SK-N-SH treated with all-trans-retinoic acid at 6 μM for 48 hours (cell line): ENCODE results near the gene CRMP1.

Source experiments
- ATAC-seq: fragments of 200-7000 bp; cut with Tn5 transposase; 3 replicates; pipeline ENCODE4 v1.9.1; 2020; ENCODE audit warnings: mild to moderate bottlenecking, moderate library complexity
- ARNTL ChIP-seq: fragments of 450-650 bp; formaldehyde crosslinking; IDR thresholded peaks from 2 replicates; pipeline ENCODE4 v1.5.0; 2020; ENCODE audit warnings: low read depth, mild to moderate bottlenecking, moderate library complexity, borderline replicate concordance
- BACH2 ChIP-seq: fragments of 250-450 bp; sonication (Bioruptor Pico); IDR thresholded peaks from 2 replicates; pipeline ENCODE4 v1.9.0; 2021; ENCODE audit warnings: mild to moderate bottlenecking, borderline replicate concordance
- CREB5 ChIP-seq: fragments of 250-450 bp; sonication (Bioruptor Pico); IDR thresholded peaks from 2 replicates; pipeline ENCODE4 v1.5.1; 2020; ENCODE audit warnings: low read depth, mild to moderate bottlenecking, moderate library complexity
- CSDC2 ChIP-seq: fragments of 250-450 bp; sonication (Bioruptor Pico); IDR thresholded peaks from 2 replicates; pipeline ENCODE4 v1.5.0; 2020; ENCODE audit warnings: mild to moderate bottlenecking, moderate library complexity
- CSRNP3 ChIP-seq: fragments of 250-450 bp; sonication (Bioruptor Pico); IDR thresholded peaks from 2 replicates; pipeline ENCODE4 v1.5.1; 2021; ENCODE audit warnings: mild to moderate bottlenecking, moderate library complexity
- ESRRG ChIP-seq: fragments of 250-450 bp; sonication (Bioruptor Pico); IDR thresholded peaks from 2 replicates; pipeline ENCODE4 v1.6.1; 2021; ENCODE audit warnings: mild to moderate bottlenecking
- GLIS3 ChIP-seq: fragments of 250-450 bp; sonication (Bioruptor Pico); IDR thresholded peaks from 2 replicates; pipeline ENCODE4 v1.5.0; 2020; ENCODE audit warnings: mild to moderate bottlenecking, moderate library complexity
- ISL1 ChIP-seq: fragments of 250-450 bp; sonication (Bioruptor Pico); IDR thresholded peaks from 2 replicates; pipeline ENCODE4 v2.1.2; 2022; ENCODE audit warnings: mild to moderate bottlenecking, moderate library complexity
- OSR1 ChIP-seq: fragments of 250-450 bp; sonication (Bioruptor Pico); IDR thresholded peaks from 2 replicates; pipeline ENCODE4 v1.8.0; 2022; ENCODE audit warnings: moderate library complexity, mild to moderate bottlenecking, inconsistent platforms
- PATZ1 ChIP-seq: fragments of 250-450 bp; sonication (Bioruptor Pico); IDR thresholded peaks from 2 replicates; pipeline ENCODE4 v1.8.0; 2020; ENCODE audit warnings: mild to moderate bottlenecking, moderate library complexity, borderline replicate concordance
- PPARA ChIP-seq: fragments of 250-450 bp; sonication (Bioruptor Pico); IDR thresholded peaks from 2 replicates; pipeline ENCODE4 v1.5.0; 2020; ENCODE audit warnings: mild to moderate bottlenecking, borderline replicate concordance
- RARB ChIP-seq: fragments of 250-450 bp; sonication (Bioruptor Pico); IDR thresholded peaks from 2 replicates; pipeline ENCODE4 v1.8.0; 2021; ENCODE audit warnings: mild to moderate bottlenecking, moderate library complexity
- SNAI2 ChIP-seq: fragments of 250-450 bp; sonication (Bioruptor Pico); IDR thresholded peaks from 2 replicates; pipeline ENCODE4 v1.5.0; 2020; ENCODE audit warnings: mild to moderate bottlenecking, moderate library complexity
- TCF4 ChIP-seq: fragments of 250-450 bp; sonication (Bioruptor Pico); IDR thresholded peaks from 2 replicates; pipeline ENCODE4 v1.8.0; 2021; ENCODE audit warnings: mild to moderate bottlenecking, moderate library complexity, borderline replicate concordance
- TSHZ2 ChIP-seq: fragments of 250-450 bp; sonication (Bioruptor Pico); IDR thresholded peaks from 2 replicates; pipeline ENCODE4 v1.5.0; 2020; ENCODE audit warnings: mild to moderate bottlenecking, moderate library complexity
- ZC3H10 ChIP-seq: fragments of 250-450 bp; sonication (Bioruptor Pico); IDR thresholded peaks from 2 replicates; pipeline ENCODE4 v1.5.1; 2021; ENCODE audit warnings: mild to moderate bottlenecking, moderate library complexity
- ZFP3 ChIP-seq: fragments of 250-450 bp; sonication (Bioruptor Pico); IDR thresholded peaks from 2 replicates; pipeline ENCODE4 v1.5.0; 2020; ENCODE audit warnings: mild to moderate bottlenecking, moderate library complexity
- ZFP30 ChIP-seq: fragments of 450-650 bp; formaldehyde crosslinking; IDR thresholded peaks from 2 replicates; pipeline ENCODE4 v1.5.0; 2022; ENCODE audit warnings: mild to moderate bottlenecking, moderate library complexity
- ZNF565 ChIP-seq: fragments of 450-650 bp; formaldehyde crosslinking; conservative IDR thresholded peaks from 2 replicates; pipeline ENCODE4 v1.5.0; 2020; ENCODE audit warnings: low read depth, mild to moderate bottlenecking, moderate library complexity
- ZNF70 ChIP-seq: fragments of 450-650 bp; formaldehyde crosslinking; IDR thresholded peaks from 2 replicates; pipeline ENCODE4 v1.5.0; 2020; ENCODE audit warnings: mild to moderate bottlenecking, moderate library complexity
- ZNF8 ChIP-seq: fragments of 450-650 bp; formaldehyde crosslinking; IDR thresholded peaks from 2 replicates; pipeline ENCODE4 v1.5.0; 2020; ENCODE audit warnings: mild to moderate bottlenecking, moderate library complexity

Gene CRMP1

GRCh38 chr4:5893004-5893580 is at the start of gene CRMP1:
Gene CRMP1, minus strand, starts transcription at chr4:5893086. Its CDS starts 117 bp downstream, at chr4:5892969.
- no peak; the same call in 2 of the 3 replicates for ATAC-seq

GRCh38 chr4:5941601-5942000 is 48.7 kb upstream of the CRMP1 start:
- no peak for ATAC-seq

More at GRCh38 chr4:5893004-5893580, at the start of gene CRMP1:
- TF ChIP-seq ISL1 (CRISPR knock-in tag) (no peak), RARB (no peak), CREB5 (CRISPR knock-in tag) (no peak), ARNTL (CRISPR knock-in tag) (no peak), SNAI2 (CRISPR knock-in tag) (no peak), BACH2 (CRISPR knock-in tag) (no peak), CSDC2 (CRISPR knock-in tag) (no peak), TCF4 (CRISPR knock-in tag) (no peak), OSR1 (CRISPR knock-in tag) (no peak), PPARA (CRISPR knock-in tag) (no peak), ZC3H10 (no peak), ZNF70 (CRISPR knock-in tag) (no peak), ZFP30 (no peak), PATZ1 (CRISPR knock-in tag) (no peak), GLIS3 (CRISPR knock-in tag) (no peak), ZNF8 (no peak)
- TF ChIP-seq, all 23 proteins: peak for 0

GRCh38 chr4:5940470-5941203 is 47.8 kb upstream of the CRMP1 start:
- TF ChIP-seq CREB5 (CRISPR knock-in tag) (no peak), CSDC2 (CRISPR knock-in tag) (no peak), GLIS3 (CRISPR knock-in tag) (no peak), BACH2 (CRISPR knock-in tag) (no peak), ZFP3 (no peak), ARNTL (CRISPR knock-in tag) (no peak), ZC3H10 (no peak), PPARA (CRISPR knock-in tag) (no peak)
- no peak for ATAC-seq

More at GRCh38 chr4:5941601-5942000, 48.7 kb upstream of the CRMP1 start:
- TF ChIP-seq ZNF565 (CRISPR knock-in tag) (no peak), ZNF8 (no peak), CSDC2 (CRISPR knock-in tag) (no peak), ESRRG (CRISPR knock-in tag) (no peak), ZNF70 (CRISPR knock-in tag) (no peak), PATZ1 (CRISPR knock-in tag) (no peak), TCF4 (CRISPR knock-in tag) (no peak)

- no peak for ATAC-seq
- no peak for TF ChIP-seq CSRNP3 (CRISPR knock-in tag)
- no peak for TF ChIP-seq ZFP30
- no peak for TF ChIP-seq OSR1 (CRISPR knock-in tag)
- TF ChIP-seq CREB5 (CRISPR knock-in tag): no peak
- TF ChIP-seq ZFP3: no peak
- TF ChIP-seq TSHZ2 (CRISPR knock-in tag): no peak
Measured at GRCh38 chr4:5933996-5934831, 41.3 kb upstream of the CRMP1 start.
